ENCODE data around the gene MAU2.

DNA sequence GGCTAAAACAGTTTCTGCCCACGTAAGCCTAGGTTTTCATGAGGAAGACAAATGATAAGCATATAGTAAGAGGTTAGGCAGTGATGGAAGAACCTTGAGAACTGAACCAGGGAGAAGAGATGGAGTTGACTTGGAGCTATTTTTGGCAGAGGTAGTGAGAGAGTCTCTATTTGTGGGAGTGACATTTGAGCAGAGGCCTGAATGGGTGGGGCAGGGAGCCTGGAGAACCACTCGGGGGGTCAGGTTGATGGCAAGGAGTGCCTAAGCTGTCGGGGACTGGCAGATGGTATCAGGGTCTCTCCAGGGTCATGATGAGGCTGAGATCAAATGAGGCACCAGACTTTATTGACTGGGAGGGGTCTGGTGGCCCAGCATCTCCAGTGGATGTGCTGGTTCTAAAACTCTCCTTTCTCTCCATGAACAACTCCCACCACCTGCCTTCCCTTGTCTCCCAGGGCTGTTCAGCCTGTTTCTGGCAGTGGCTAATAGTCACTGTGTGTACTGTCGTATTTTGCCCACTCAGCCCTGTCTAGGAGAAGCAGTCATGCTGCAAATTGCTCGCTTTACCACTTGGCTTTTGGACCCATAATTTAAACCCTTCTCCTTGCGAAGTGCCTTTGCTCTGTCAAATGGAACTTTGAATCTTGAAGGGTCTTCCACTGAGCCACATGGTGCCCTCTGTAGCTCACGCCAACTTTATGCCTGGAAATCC, 3.6 kb downstream of the MAU2 start:
- TF ChIP-seq PPARA (CRISPR knock-in tag; IDR thresholded peaks at IDR 0.05; ENCODE audit: borderline replicate concordance) (no peak), ZFP30 (CRISPR knock-in tag; IDR thresholded peaks at IDR 0.05) (no peak), SNAI2 (CRISPR knock-in tag; IDR thresholded peaks at IDR 0.05) (no peak), ISL1 (CRISPR knock-in tag; IDR thresholded peaks at IDR 0.05) (no peak), RARB (CRISPR knock-in tag; IDR thresholded peaks at IDR 0.05) (no peak), ARNTL (CRISPR knock-in tag; IDR thresholded peaks at IDR 0.05; ENCODE audit: borderline replicate concordance, low read depth) (no peak), ZFP3 (CRISPR knock-in tag; IDR thresholded peaks at IDR 0.05) (no peak), BACH2 (CRISPR knock-in tag; IDR thresholded peaks at IDR 0.05; ENCODE audit: borderline replicate concordance) (no peak), ZNF70 (CRISPR knock-in tag; IDR thresholded peaks at IDR 0.05) (no peak), GLIS3 (CRISPR knock-in tag; IDR thresholded peaks at IDR 0.05) (no peak)
- TF ChIP-seq, protein P1, sequence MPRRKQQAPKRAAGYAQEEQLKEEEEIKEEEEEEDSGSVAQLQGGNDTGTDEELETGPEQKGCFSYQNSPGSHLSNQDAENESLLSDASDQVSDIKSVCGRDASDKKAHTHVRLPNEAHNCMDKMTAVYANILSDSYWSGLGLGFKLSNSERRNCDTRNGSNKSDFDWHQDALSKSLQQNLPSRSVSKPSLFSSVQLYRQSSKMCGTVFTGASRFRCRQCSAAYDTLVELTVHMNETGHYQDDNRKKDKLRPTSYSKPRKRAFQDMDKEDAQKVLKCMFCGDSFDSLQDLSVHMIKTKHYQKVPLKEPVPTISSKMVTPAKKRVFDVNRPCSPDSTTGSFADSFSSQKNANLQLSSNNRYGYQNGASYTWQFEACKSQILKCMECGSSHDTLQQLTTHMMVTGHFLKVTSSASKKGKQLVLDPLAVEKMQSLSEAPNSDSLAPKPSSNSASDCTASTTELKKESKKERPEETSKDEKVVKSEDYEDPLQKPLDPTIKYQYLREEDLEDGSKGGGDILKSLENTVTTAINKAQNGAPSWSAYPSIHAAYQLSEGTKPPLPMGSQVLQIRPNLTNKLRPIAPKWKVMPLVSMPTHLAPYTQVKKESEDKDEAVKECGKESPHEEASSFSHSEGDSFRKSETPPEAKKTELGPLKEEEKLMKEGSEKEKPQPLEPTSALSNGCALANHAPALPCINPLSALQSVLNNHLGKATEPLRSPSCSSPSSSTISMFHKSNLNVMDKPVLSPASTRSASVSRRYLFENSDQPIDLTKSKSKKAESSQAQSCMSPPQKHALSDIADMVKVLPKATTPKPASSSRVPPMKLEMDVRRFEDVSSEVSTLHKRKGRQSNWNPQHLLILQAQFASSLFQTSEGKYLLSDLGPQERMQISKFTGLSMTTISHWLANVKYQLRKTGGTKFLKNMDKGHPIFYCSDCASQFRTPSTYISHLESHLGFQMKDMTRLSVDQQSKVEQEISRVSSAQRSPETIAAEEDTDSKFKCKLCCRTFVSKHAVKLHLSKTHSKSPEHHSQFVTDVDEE (CRISPR knock-in tag; IDR thresholded peaks at IDR 0.05): no peak
- TF ChIP-seq, protein P2, sequence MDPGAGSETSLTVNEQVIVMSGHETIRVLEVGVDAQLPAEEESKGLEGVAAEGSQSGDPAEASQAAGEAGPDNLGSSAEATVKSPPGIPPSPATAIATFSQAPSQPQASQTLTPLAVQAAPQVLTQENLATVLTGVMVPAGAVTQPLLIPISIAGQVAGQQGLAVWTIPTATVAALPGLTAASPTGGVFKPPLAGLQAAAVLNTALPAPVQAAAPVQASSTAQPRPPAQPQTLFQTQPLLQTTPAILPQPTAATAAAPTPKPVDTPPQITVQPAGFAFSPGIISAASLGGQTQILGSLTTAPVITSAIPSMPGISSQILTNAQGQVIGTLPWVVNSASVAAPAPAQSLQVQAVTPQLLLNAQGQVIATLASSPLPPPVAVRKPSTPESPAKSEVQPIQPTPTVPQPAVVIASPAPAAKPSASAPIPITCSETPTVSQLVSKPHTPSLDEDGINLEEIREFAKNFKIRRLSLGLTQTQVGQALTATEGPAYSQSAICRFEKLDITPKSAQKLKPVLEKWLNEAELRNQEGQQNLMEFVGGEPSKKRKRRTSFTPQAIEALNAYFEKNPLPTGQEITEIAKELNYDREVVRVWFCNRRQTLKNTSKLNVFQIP (CRISPR knock-in tag; IDR thresholded peaks at IDR 0.05; ENCODE audit: borderline replicate concordance, low read depth): no peak
- TF ChIP-seq, protein P3, sequence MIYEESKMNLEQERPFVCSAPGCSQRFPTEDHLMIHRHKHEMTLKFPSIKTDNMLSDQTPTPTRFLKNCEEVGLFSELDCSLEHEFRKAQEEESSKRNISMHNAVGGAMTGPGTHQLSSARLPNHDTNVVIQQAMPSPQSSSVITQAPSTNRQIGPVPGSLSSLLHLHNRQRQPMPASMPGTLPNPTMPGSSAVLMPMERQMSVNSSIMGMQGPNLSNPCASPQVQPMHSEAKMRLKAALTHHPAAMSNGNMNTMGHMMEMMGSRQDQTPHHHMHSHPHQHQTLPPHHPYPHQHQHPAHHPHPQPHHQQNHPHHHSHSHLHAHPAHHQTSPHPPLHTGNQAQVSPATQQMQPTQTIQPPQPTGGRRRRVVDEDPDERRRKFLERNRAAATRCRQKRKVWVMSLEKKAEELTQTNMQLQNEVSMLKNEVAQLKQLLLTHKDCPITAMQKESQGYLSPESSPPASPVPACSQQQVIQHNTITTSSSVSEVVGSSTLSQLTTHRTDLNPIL (CRISPR knock-in tag; IDR thresholded peaks at IDR 0.05; ENCODE audit: low read depth): no peak
- TF ChIP-seq, protein P4, sequence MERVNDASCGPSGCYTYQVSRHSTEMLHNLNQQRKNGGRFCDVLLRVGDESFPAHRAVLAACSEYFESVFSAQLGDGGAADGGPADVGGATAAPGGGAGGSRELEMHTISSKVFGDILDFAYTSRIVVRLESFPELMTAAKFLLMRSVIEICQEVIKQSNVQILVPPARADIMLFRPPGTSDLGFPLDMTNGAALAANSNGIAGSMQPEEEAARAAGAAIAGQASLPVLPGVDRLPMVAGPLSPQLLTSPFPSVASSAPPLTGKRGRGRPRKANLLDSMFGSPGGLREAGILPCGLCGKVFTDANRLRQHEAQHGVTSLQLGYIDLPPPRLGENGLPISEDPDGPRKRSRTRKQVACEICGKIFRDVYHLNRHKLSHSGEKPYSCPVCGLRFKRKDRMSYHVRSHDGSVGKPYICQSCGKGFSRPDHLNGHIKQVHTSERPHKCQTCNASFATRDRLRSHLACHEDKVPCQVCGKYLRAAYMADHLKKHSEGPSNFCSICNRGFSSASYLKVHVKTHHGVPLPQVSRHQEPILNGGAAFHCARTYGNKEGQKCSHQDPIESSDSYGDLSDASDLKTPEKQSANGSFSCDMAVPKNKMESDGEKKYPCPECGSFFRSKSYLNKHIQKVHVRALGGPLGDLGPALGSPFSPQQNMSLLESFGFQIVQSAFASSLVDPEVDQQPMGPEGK (CRISPR knock-in tag; IDR thresholded peaks at IDR 0.05; ENCODE audit: borderline replicate concordance): no peak

Measured in SK-N-SH treated with all-trans-retinoic acid at 6 μM for 48 hours (cell line).